GM21737 (cell line): ENCODE results near the gene ZMYND12.
A peak's percentile ranks its signal among the peaks of the same experiment; 100 is the strongest.

Experiments used
- ATAC-seq: cut with Tn5 transposase; IDR thresholded peaks from one replicate; pipeline ENCODE4 v1.9.1; 2021; ENCODE audit warnings: mild to moderate bottlenecking, moderate library complexity; ENCODE audit not compliant: unreplicated experiment

The ZMYND12 gene

GRCh38 chr1:42399315-42400100 lies 56.3 kb downstream of the ZMYND12 start:
- no peak for ATAC-seq

- ATAC-seq = no peak
Observed at GRCh38 chr1:42392967-42393848, 62.6 kb downstream of the ZMYND12 start.

- ATAC-seq = no peak
Observed at GRCh38 chr1:42392255-42392654, 63.6 kb downstream of the ZMYND12 start.

- no peak for ATAC-seq
Observed at GRCh38 chr1:42386051-42386450, 69.8 kb downstream of the ZMYND12 start.

GRCh38 chr1:42385283-42385682 lies 70.5 kb downstream of the ZMYND12 start:
- no peak for ATAC-seq

GRCh38 chr1:42381280-42381673 lies 74.5 kb downstream of the ZMYND12 start:
- ATAC-seq = no peak

GRCh38 chr1:42380586-42381279 lies 75.1 kb downstream of the ZMYND12 start, which contains the start of gene RIMKLA:
TSS of gene RIMKLA (plus strand) at chr1:42380792. CDS start at chr1:42380935, 143 bp downstream.
- ATAC-seq = peak; percentile 81
